PC-3 (cell line): ENCODE data around the gene UNC5B. TPM values are rescaled to one million over a fixed set of nuclear protein-coding genes. Genes with fewer than 3 reads are reported as not detected.

ENCODE experiments used
- ATAC-seq: fragments of 200-7000 bp; cut with Tn5 transposase; 2 replicates; pipeline ENCODE4 v1.9.1; 2020; ENCODE audit warnings: mild to moderate bottlenecking, moderate library complexity
- BruUV-seq: library from RNA; stranded (reverse); fragments of 400-500 nt; replicated peaks from 2 replicates; lab custom pipeline; 2021; lab: Mats Ljungman, UMichigan
- CTCF ChIA-PET: fragments of 300-600 bp; sonication (Branson Sonifier 250); formaldehyde crosslinking; loops from one replicate; lab custom pipeline; 2022; ENCODE audit warnings: antibody characterized with exemption; lab: Charles Lee
- POLR2A ChIA-PET: fragments of 300-600 bp; sonication (Branson Sonifier 250); formaldehyde crosslinking; loops from one replicate; lab custom pipeline; 2022; ENCODE audit warnings: antibody characterized with exemption; ENCODE audit not compliant: unreplicated experiment; lab: Charles Lee
- DNase-seq: peaks from one replicate; pipeline ENCODE4 v3.0.0-alpha.2; 2015
- H2AFZ ChIP-seq: fragments of 300-600 bp; sonication (generic); 2 replicates; pipeline ENCODE4 v1.6.0; 2016; ENCODE audit warnings: antibody characterized with exemption, low read length
- H3F3A ChIP-seq: fragments of 300-600 bp; sonication (generic); one replicate; pipeline ENCODE4 v1.6.0; 2017; ENCODE audit warnings: antibody characterized with exemption, low read length, control low read depth, mild to moderate bottlenecking; ENCODE audit not compliant: unreplicated experiment
- H3K27ac ChIP-seq: fragments of 300-600 bp; sonication (generic); 2 replicates; pipeline ENCODE4 v1.5.1; 2016; ENCODE audit warnings: mild to moderate bottlenecking, low read length
- H3K27me3 ChIP-seq: fragments of 300-600 bp; sonication (generic); 2 replicates; pipeline ENCODE4 v1.6.1; 2016; ENCODE audit warnings: low read length, mixed read lengths
- H3K36me3 ChIP-seq: fragments of 300-600 bp; sonication (generic); 2 replicates; pipeline ENCODE4 v1.6.1; 2016; ENCODE audit warnings: low read depth, mixed run types, low read length, mixed read lengths
- H3K4me1 ChIP-seq: fragments of 300-600 bp; sonication (generic); 2 replicates; pipeline ENCODE4 v1.5.1; 2016; ENCODE audit warnings: low read length; ENCODE audit not compliant: insufficient read depth
- H3K4me2 ChIP-seq: fragments of 300-600 bp; sonication (generic); 2 replicates; pipeline ENCODE4 v1.6.0; 2016; ENCODE audit warnings: low read length
- H3K4me3 ChIP-seq: fragments of 300-600 bp; sonication (generic); 2 replicates; pipeline ENCODE4 v1.5.1; 2016; ENCODE audit warnings: mild to moderate bottlenecking, low read length, mixed read lengths
- H3K79me2 ChIP-seq: fragments of 300-600 bp; sonication (generic); 2 replicates; pipeline ENCODE4 v1.6.1; 2017; ENCODE audit warnings: low read length, mixed read lengths
- H3K9ac ChIP-seq: fragments of 300-600 bp; sonication (generic); 2 replicates; pipeline ENCODE4 v1.6.0; 2016; ENCODE audit warnings: mild to moderate bottlenecking, low read length
- H3K9me2 ChIP-seq: fragments of 300-600 bp; sonication (generic); replicated peaks from 2 replicates; pipeline ENCODE4 v1.6.1; 2016; ENCODE audit warnings: mixed run types, low read length, mixed read lengths
- H3K9me3 ChIP-seq: fragments of 300-600 bp; sonication (generic); 2 replicates; pipeline ENCODE4 v1.6.1; 2016; ENCODE audit warnings: low read length, mixed read lengths
- H4K20me1 ChIP-seq: fragments of 300-600 bp; sonication (generic); 2 replicates; pipeline ENCODE4 v1.6.1; 2016; ENCODE audit warnings: low read length, mixed read lengths
- CTCF ChIP-seq: fragments of 300-600 bp; sonication (generic); conservative IDR thresholded peaks from 2 replicates; pipeline ENCODE4 v1.5.1; 2017; ENCODE audit warnings: antibody characterized with exemption, low read depth, mild to moderate bottlenecking, low read length
- EZH2 ChIP-seq: fragments of 300-600 bp; sonication (generic); IDR thresholded peaks from one replicate; pipeline ENCODE4 v1.6.1; 2017; ENCODE audit warnings: antibody characterized with exemption, mild to moderate bottlenecking, low read length; ENCODE audit not compliant: unreplicated experiment
- EZH2phosphoT487 ChIP-seq: fragments of 300-600 bp; sonication (generic); IDR thresholded peaks from 2 replicates; pipeline ENCODE4 v1.6.1; 2018; ENCODE audit warnings: mild to moderate bottlenecking, antibody characterized with exemption, low read length, borderline replicate concordance
- intact Hi-C: fragments of 100-400 bp; cut with micrococcal nuclease; formaldehyde crosslinking; loops from 2 replicates; pipeline ENCODE4 v1.9.0; 2023
- total RNA-seq: library from RNA; depleted of rRNA; stranded (reverse); fragments of >200 nt; gene quantifications from 2 replicates; pipeline ENCODE4 v1.2.3, GENCODE V29; 2014

Gene UNC5B
- total RNA-seq, 1 experiment from 2014 or later, result 0.26 TPM

GRCh38 chr10:71302451-71302850 is 90.1 kb downstream of the UNC5B start:
- Histone ChIP-seq H3K9me2 (no peaks in the 10 kb centered on the region), H3F3A (no peaks in the 10 kb centered on the region), H3K36me3 (no peaks in the 10 kb centered on the region), H3K9ac (no peak overlapping the region), H3K4me3 (no peak overlapping the region), H3K27ac (no peak overlapping the region), H3K9me3 (no peaks in the 10 kb centered on the region), H4K20me1 (no peaks in the 10 kb centered on the region), H2AFZ (no peak overlapping the region), H3K4me2 (no peak overlapping the region), H3K27me3 (no peaks in the 10 kb centered on the region), H3K79me2 (no peaks in the 10 kb centered on the region), H3K4me1 (no peaks in the 10 kb centered on the region)
- ChIA-PET POLR2A (no interaction called here), CTCF (no interaction called here)
- DNase-seq (no peak), ATAC-seq (no peak)
- intact Hi-C loops, result no loop called here
- TF ChIP-seq EZH2 (no peak), CTCF (no peak), EZH2phosphoT487 (no peak)
- no TSS peak for BruUV-seq

GRCh38 chr10:71302874-71303568 is 90.7 kb downstream of the UNC5B start:
- no peaks in the 10 kb centered on the region for H3K79me2 ChIP-seq
- no peak overlapping the region for H3K27ac ChIP-seq
- H3K4me1 ChIP-seq, result no peaks in the 10 kb centered on the region
- H3K9ac ChIP-seq, result no peak overlapping the region
- no TSS peak for BruUV-seq
- no peaks in the 10 kb centered on the region for H4K20me1 ChIP-seq
- no peak overlapping the region for H3K4me3 ChIP-seq
- CTCF ChIA-PET, result no interaction called here
- TF ChIP-seq EZH2phosphoT487, result no peak
- no peak for TF ChIP-seq EZH2
- peak; percentile 57 for TF ChIP-seq CTCF
- H3K36me3 ChIP-seq, result no peaks in the 10 kb centered on the region
- H3F3A ChIP-seq, result no peaks in the 10 kb centered on the region
- POLR2A ChIA-PET, result no interaction called here
- H3K27me3 ChIP-seq, result no peaks in the 10 kb centered on the region
- ATAC-seq, result peak; percentile 72
- no peak overlapping the region for H2AFZ ChIP-seq
- H3K9me3 ChIP-seq, result no peaks in the 10 kb centered on the region
- H3K4me2 ChIP-seq, result no peak overlapping the region
- no peaks in the 10 kb centered on the region for H3K9me2 ChIP-seq
- intact Hi-C loops, result no loop called here
- peak; percentile 64 for DNase-seq

- Histone ChIP-seq H4K20me1 (no peaks in the 10 kb centered on the region), H3K79me2 (no peaks in the 10 kb centered on the region), H3K4me2 (no peak overlapping the region), H3K36me3 (no peaks in the 10 kb centered on the region), H3K4me1 (no peaks in the 10 kb centered on the region), H3K27me3 (no peaks in the 10 kb centered on the region), H3K9me2 (no peaks in the 10 kb centered on the region), H3F3A (no peaks in the 10 kb centered on the region), H3K9ac (no peak overlapping the region), H3K9me3 (no peaks in the 10 kb centered on the region), H2AFZ (no peak overlapping the region), H3K4me3 (no peak overlapping the region), H3K27ac (no peak overlapping the region)
- ATAC-seq, result no peak
- no TSS peak for BruUV-seq
- 0 out of 2 replicates have a peak, but pooled peaks have one; percentile 3 for TF ChIP-seq CTCF
- TF ChIP-seq EZH2phosphoT487, result no peak
- ChIA-PET CTCF (no interaction called here), POLR2A (no interaction called here)
- DNase-seq, result no peak
- intact Hi-C loops, result no loop called here
Observed at GRCh38 chr10:71303569-71303907, 91.2 kb downstream of the UNC5B start.
